ENCODE measurements around the gene ZNF655.

DNA sequence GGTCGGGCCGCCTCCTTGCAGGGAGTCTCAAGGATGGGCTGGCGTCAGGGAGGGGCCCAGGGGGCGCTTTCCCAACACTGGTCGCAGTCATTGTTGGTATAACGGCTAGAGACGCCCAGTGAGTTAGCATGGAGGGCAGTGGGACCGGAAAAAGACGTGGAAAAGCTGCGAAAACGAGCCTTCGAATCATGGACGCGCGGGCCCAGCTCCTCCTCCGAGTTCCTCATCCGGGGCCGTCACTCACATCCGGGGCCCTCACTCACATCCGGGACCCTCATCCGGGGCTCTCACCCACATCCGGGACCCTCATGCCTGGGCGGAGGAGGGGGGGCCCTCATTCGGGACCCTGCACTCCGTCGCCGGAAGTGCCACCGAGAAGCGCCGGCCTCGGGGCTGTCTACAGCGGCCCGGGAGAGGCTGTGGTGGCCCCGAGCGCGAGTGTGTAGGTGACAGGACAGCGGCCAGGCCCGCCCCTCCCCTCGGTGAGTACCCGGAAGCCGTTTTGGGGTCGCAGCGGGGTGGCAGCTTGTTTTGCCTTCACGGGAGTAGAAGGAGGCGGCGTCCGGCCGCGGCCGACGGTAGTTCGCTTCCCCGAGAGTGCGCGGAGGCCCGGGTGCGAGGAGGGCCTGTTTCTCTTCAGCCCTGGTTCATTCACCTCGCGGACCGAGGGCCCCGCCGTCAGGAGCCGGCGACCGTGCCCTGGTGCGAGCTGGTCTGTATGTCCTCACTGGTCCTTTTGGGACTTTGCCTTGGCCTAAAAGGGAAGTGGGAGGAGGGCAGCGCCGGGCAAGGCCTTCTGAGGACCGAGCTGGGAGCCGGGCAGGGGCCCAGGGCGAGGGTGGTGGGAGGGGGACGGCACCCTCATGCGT is at the start of gene ZNF655:
- TF ChIP-seq, protein P1, sequence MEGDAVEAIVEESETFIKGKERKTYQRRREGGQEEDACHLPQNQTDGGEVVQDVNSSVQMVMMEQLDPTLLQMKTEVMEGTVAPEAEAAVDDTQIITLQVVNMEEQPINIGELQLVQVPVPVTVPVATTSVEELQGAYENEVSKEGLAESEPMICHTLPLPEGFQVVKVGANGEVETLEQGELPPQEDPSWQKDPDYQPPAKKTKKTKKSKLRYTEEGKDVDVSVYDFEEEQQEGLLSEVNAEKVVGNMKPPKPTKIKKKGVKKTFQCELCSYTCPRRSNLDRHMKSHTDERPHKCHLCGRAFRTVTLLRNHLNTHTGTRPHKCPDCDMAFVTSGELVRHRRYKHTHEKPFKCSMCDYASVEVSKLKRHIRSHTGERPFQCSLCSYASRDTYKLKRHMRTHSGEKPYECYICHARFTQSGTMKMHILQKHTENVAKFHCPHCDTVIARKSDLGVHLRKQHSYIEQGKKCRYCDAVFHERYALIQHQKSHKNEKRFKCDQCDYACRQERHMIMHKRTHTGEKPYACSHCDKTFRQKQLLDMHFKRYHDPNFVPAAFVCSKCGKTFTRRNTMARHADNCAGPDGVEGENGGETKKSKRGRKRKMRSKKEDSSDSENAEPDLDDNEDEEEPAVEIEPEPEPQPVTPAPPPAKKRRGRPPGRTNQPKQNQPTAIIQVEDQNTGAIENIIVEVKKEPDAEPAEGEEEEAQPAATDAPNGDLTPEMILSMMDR (IDR thresholded peaks at IDR 0.05; ENCODE audit: low read depth, low read length) = no peak
- TF ChIP-seq POLR2A (IDR thresholded peaks at IDR 0.05; ENCODE audit: extremely low read depth, insufficient read length) (peak; percentile 96), MYC (IDR thresholded peaks at IDR 0.05; ENCODE audit: low read depth, low read length) (no peak; the same call in 1 of the 2 replicates)
